Neural cell (in vitro differentiated cells): ENCODE data around the gene FLT3. TPM values are rescaled to one million over a fixed set of nuclear protein-coding genes. Genes with fewer than 3 reads are reported as not detected.

Experiments
- H2AFZ ChIP-seq: fragments of 200-600, 300-800 bp; sonication (generic), shearing (Covaris generic); 2 replicates; pipeline ENCODE4 v1.6.0; 2014; ENCODE audit warnings: low read depth, mild to moderate bottlenecking, antibody characterized with exemption, low read length, moderate library complexity
- H3F3A ChIP-seq: fragments of 200-600 bp; shearing (Covaris generic); 2 replicates; pipeline ENCODE4 v1.6.1; 2016; ENCODE audit warnings: mild to moderate bottlenecking, moderate library complexity, mixed read lengths, antibody characterized with exemption, low read length; ENCODE audit not compliant: insufficient read depth, poor library complexity, severe bottlenecking
- H3K27ac ChIP-seq: fragments of 200-600, 300-800 bp; sonication (generic), shearing (Covaris generic); 2 replicates; pipeline ENCODE4 v1.5.1; 2014; ENCODE audit warnings: mild to moderate bottlenecking, low read length, moderate library complexity
- H3K27me3 ChIP-seq: fragments of 300-800, 200-600 bp; sonication (generic), shearing (Covaris generic); 2 replicates; pipeline ENCODE4 v1.6.0; 2014; ENCODE audit warnings: mild to moderate bottlenecking, low read depth, low read length, moderate library complexity; ENCODE audit not compliant: insufficient read depth
- H3K36me3 ChIP-seq: fragments of 300-800, 200-600 bp; sonication (generic), shearing (Covaris generic); 2 replicates; pipeline ENCODE4 v1.5.1; 2014; ENCODE audit warnings: mild to moderate bottlenecking, antibody characterized with exemption, low read length, moderate library complexity; ENCODE audit not compliant: insufficient read depth
- H3K4me2 ChIP-seq: fragments of 300-800, 200-600 bp; sonication (generic), shearing (Covaris generic); 2 replicates; pipeline ENCODE4 v1.6.0; 2014; ENCODE audit warnings: mild to moderate bottlenecking, low read length
- H3K4me3 ChIP-seq: fragments of 300-800, 200-600 bp; sonication (generic), shearing (Covaris generic); 2 replicates; pipeline ENCODE4 v1.5.1; 2014; ENCODE audit warnings: mild to moderate bottlenecking, low read length, moderate library complexity
- H3K79me2 ChIP-seq: fragments of 200-600 bp; shearing (Covaris generic); replicated peaks from 2 replicates; pipeline ENCODE4 v1.6.0; 2014; ENCODE audit warnings: mild to moderate bottlenecking, low read length, moderate library complexity; ENCODE audit not compliant: insufficient read depth
- H3K9ac ChIP-seq: fragments of 300-800, 200-600 bp; sonication (generic), shearing (Covaris generic); 2 replicates; pipeline ENCODE4 v1.6.1; 2016; ENCODE audit warnings: mild to moderate bottlenecking, low read length, mixed read lengths
- H3K9me2 ChIP-seq: fragments of 200-600 bp; shearing (Covaris generic); 2 replicates; pipeline ENCODE4 v1.6.1; 2016; ENCODE audit warnings: mild to moderate bottlenecking, low read length, mixed read lengths; ENCODE audit not compliant: insufficient read depth
- H3K9me3 ChIP-seq: fragments of 200-600, 300-800 bp; sonication (generic), shearing (Covaris generic); 2 replicates; pipeline ENCODE4 v1.6.1; 2016; ENCODE audit warnings: mild to moderate bottlenecking, mixed run types, low read length, moderate library complexity, mixed read lengths
- H4K20me1 ChIP-seq: fragments of 200-600 bp; shearing (Covaris generic); 2 replicates; pipeline ENCODE4 v1.6.1; 2016; ENCODE audit warnings: mild to moderate bottlenecking, mixed run types; ENCODE audit not compliant: insufficient read depth
- CTCF ChIP-seq: fragments of 450-650 bp; IDR thresholded peaks from 2 replicates; pipeline ENCODE4 v1.5.1; 2014; ENCODE audit warnings: antibody characterized with exemption, mild to moderate bottlenecking, moderate library complexity; ENCODE audit not compliant: poor library complexity, severe bottlenecking
- EP300 ChIP-seq: fragments of 450-650 bp; conservative IDR thresholded peaks from 2 replicates; pipeline ENCODE4 v1.6.1; 2014; ENCODE audit warnings: antibody characterized with exemption, mild to moderate bottlenecking, moderate library complexity; ENCODE audit not compliant: poor library complexity, severe bottlenecking
- EZH2 ChIP-seq: fragments of 200-600, 300-800 bp; shearing (Covaris generic), sonication (generic); IDR thresholded peaks from 2 replicates; pipeline ENCODE4 v1.6.1; 2014; ENCODE audit warnings: antibody characterized with exemption, low read length, borderline replicate concordance, mild to moderate bottlenecking; ENCODE audit not compliant: insufficient read depth, poor library complexity, severe bottlenecking
- MXI1 ChIP-seq: fragments of 450-650 bp; conservative IDR thresholded peaks from 2 replicates; pipeline ENCODE4 v1.6.1; 2014; ENCODE audit warnings: antibody characterized with exemption, mild to moderate bottlenecking; ENCODE audit not compliant: poor library complexity, severe bottlenecking
- POLR2AphosphoS5 ChIP-seq: IDR thresholded peaks from 2 replicates; pipeline ENCODE4 v1.6.1; 2012
- RAD21 ChIP-seq: fragments of 450-650 bp; conservative IDR thresholded peaks from 2 replicates; pipeline ENCODE4 v1.6.1; 2014; ENCODE audit warnings: antibody characterized with exemption, mild to moderate bottlenecking, moderate library complexity
- REST ChIP-seq: IDR thresholded peaks from 2 replicates; pipeline ENCODE4 v1.6.1; 2012; ENCODE audit warnings: borderline replicate concordance
- SMC3 ChIP-seq: fragments of 450-650 bp; conservative IDR thresholded peaks from 2 replicates; pipeline ENCODE4 v1.6.1; 2014; ENCODE audit warnings: antibody characterized with exemption, mild to moderate bottlenecking, moderate library complexity; ENCODE audit not compliant: poor library complexity
- TAF1 ChIP-seq: IDR thresholded peaks from 2 replicates; pipeline ENCODE4 v1.6.1; 2012; ENCODE audit warnings: low read depth
- polyA plus RNA-seq: library from polyadenylated mRNA; depleted of rRNA; stranded (reverse); fragments of >200 nt; gene quantifications from 2 replicates; pipeline ENCODE4 v1.2.3, GENCODE V29; 2014

Gene FLT3
- polyA plus RNA-seq, 1 donor from 2014 or later: 0.41 TPM

- no peak overlapping the region for H3K4me3 ChIP-seq
- H3K4me2 ChIP-seq: no peak overlapping the region
- H2AFZ ChIP-seq: no peak overlapping the region
- no peaks in the 10 kb centered on the region for H3K79me2 ChIP-seq
- H3K9me2 ChIP-seq: no peaks in the 10 kb centered on the region
- no peaks in the 10 kb centered on the region for H3K36me3 ChIP-seq
- H3K27me3 ChIP-seq: no peaks in the 10 kb centered on the region
- no peaks in the 10 kb centered on the region for H3K9me3 ChIP-seq
- no peaks in the 10 kb centered on the region for H4K20me1 ChIP-seq
- H3F3A ChIP-seq: no peaks in the 10 kb centered on the region
- TF ChIP-seq POLR2AphosphoS5 (no peak), CTCF (no peak), SMC3 (no peak), REST (no peak), MXI1 (no peak)
- no peak overlapping the region for H3K27ac ChIP-seq
- no peak overlapping the region for H3K9ac ChIP-seq
Observed at GRCh38 chr13:28055357-28055756, 45.0 kb downstream of the FLT3 start.

- no peaks in the 10 kb centered on the region for H3F3A ChIP-seq
- TF ChIP-seq POLR2AphosphoS5: no peak
- TF ChIP-seq EP300: no peak
- TF ChIP-seq MXI1: no peak
- no peak for TF ChIP-seq EZH2
- TF ChIP-seq RAD21: no peak
- no peak for TF ChIP-seq SMC3
- TF ChIP-seq CTCF: no peak
- TF ChIP-seq REST: no peak
- TF ChIP-seq TAF1: no peak
- no peak overlapping the region for H3K27ac ChIP-seq
- H3K36me3 ChIP-seq: no peaks in the 10 kb centered on the region
- H3K9me3 ChIP-seq: no peaks in the 10 kb centered on the region
- H3K27me3 ChIP-seq: no peaks in the 10 kb centered on the region
- no peaks in the 10 kb centered on the region for H3K79me2 ChIP-seq
- H2AFZ ChIP-seq: no peak overlapping the region
- H3K4me3 ChIP-seq: no peak overlapping the region
- no peak overlapping the region for H3K4me2 ChIP-seq
- H3K9ac ChIP-seq: no peak overlapping the region
- no peaks in the 10 kb centered on the region for H3K9me2 ChIP-seq
- H4K20me1 ChIP-seq: no peaks in the 10 kb centered on the region
Observed at GRCh38 chr13:28052945-28053344, 47.4 kb downstream of the FLT3 start.
